PC-9 (cell line): ENCODE measurements around the gene APMAP. TPM values are rescaled to one million over a fixed set of nuclear protein-coding genes. Genes with fewer than 3 reads are reported as not detected.

Experiments
- BruUV-seq: library from RNA; stranded (reverse); fragments of 400-500 nt; replicated peaks from 2 replicates; lab custom pipeline; 2021; lab: Mats Ljungman, UMichigan
- CTCF ChIA-PET: fragments of 300-600 bp; sonication (Branson Sonifier 250); formaldehyde crosslinking; loops from one replicate; lab custom pipeline; 2022; ENCODE audit warnings: antibody characterized with exemption; lab: Charles Lee
- POLR2A ChIA-PET: fragments of 300-600 bp; sonication (Branson Sonifier 250); formaldehyde crosslinking; loops from one replicate; lab custom pipeline; 2022; ENCODE audit warnings: antibody characterized with exemption; ENCODE audit not compliant: unreplicated experiment; lab: Charles Lee
- DNase-seq, 2 experiments: peaks; one replicate each; pipeline versions ENCODE4 v3.0.0 to v3.0.0-alpha.2; 2015 to 2022; ENCODE audit warnings: mixed read lengths in 1 of 2
- H2AFZ ChIP-seq: fragments of 200-600 bp; sonication (generic); 2 replicates; pipeline ENCODE4 v1.8.1; 2017; ENCODE audit warnings: antibody characterized with exemption
- H3F3A ChIP-seq: fragments of 200-600 bp; sonication (generic); 2 replicates; pipeline ENCODE4 v1.8.1; 2017; ENCODE audit warnings: antibody characterized with exemption, mild to moderate bottlenecking, low read depth; ENCODE audit not compliant: insufficient read depth
- H3K27ac ChIP-seq: fragments of 200-600 bp; sonication (generic); 2 replicates; pipeline ENCODE4 v1.6.1; 2016; ENCODE audit warnings: mixed run types
- H3K27me3 ChIP-seq: fragments of 200-600 bp; sonication (generic); 2 replicates; pipeline ENCODE4 v1.6.1; 2016; ENCODE audit warnings: low read depth, mixed run types; ENCODE audit not compliant: insufficient read depth
- H3K36me3 ChIP-seq: fragments of 200-600 bp; sonication (generic); 2 replicates; pipeline ENCODE4 v1.6.1; 2016; ENCODE audit warnings: low read depth, mixed run types
- H3K4me1 ChIP-seq: fragments of 200-600 bp; sonication (generic); replicated peaks from 2 replicates; pipeline ENCODE4 v1.6.1; 2016; ENCODE audit warnings: mixed run types; ENCODE audit not compliant: insufficient read depth
- H3K4me2 ChIP-seq: fragments of 200-600 bp; sonication (generic); 2 replicates; pipeline ENCODE4 v1.6.1; 2017; ENCODE audit warnings: mixed run types
- H3K4me3 ChIP-seq: fragments of 200-600 bp; sonication (generic); 2 replicates; pipeline ENCODE4 v1.6.1; 2016; ENCODE audit warnings: mixed run types
- H3K79me2 ChIP-seq: fragments of 200-600 bp; sonication (generic); 2 replicates; pipeline ENCODE4 v1.6.1; 2017; ENCODE audit warnings: low read depth, mixed run types
- H3K9me2 ChIP-seq: fragments of 200-600 bp; sonication (generic); 2 replicates; pipeline ENCODE4 v1.8.1; 2017; ENCODE audit warnings: mild to moderate bottlenecking; ENCODE audit not compliant: insufficient read depth
- H3K9me3 ChIP-seq: fragments of 200-600 bp; sonication (generic); 2 replicates; pipeline ENCODE4 v1.8.1; 2016; ENCODE audit warnings: low read depth; ENCODE audit not compliant: insufficient read depth
- H4K20me1 ChIP-seq: fragments of 200-600 bp; sonication (generic); 2 replicates; pipeline ENCODE4 v1.8.1; 2017; ENCODE audit not compliant: insufficient read depth
- EZH2 ChIP-seq: fragments of 200-600 bp; sonication (generic); IDR thresholded peaks from 2 replicates; pipeline ENCODE4 v1.8.0; 2017; ENCODE audit warnings: antibody characterized with exemption, low read depth
- intact Hi-C: fragments of 100-400 bp; cut with micrococcal nuclease; formaldehyde crosslinking; loops from one replicate; pipeline ENCODE4 v1.10.0; 2022; ENCODE audit not compliant: unreplicated experiment
- total RNA-seq: library from RNA; stranded (reverse); gene quantifications from 2 replicates; pipeline ENCODE4 v1.2.3, GENCODE V29; 2021
- TF ChIP-seq, protein P1 (sequence below): fragments of 200-600 bp; sonication (generic); conservative IDR thresholded peaks from 2 replicates; pipeline ENCODE4 v1.6.1; 2017; ENCODE audit warnings: mixed run types, antibody characterized with exemption, mild to moderate bottlenecking, moderate library complexity

Gene APMAP
- total RNA-seq, 1 experiment from 2014 or later, result 103 TPM

DNA sequence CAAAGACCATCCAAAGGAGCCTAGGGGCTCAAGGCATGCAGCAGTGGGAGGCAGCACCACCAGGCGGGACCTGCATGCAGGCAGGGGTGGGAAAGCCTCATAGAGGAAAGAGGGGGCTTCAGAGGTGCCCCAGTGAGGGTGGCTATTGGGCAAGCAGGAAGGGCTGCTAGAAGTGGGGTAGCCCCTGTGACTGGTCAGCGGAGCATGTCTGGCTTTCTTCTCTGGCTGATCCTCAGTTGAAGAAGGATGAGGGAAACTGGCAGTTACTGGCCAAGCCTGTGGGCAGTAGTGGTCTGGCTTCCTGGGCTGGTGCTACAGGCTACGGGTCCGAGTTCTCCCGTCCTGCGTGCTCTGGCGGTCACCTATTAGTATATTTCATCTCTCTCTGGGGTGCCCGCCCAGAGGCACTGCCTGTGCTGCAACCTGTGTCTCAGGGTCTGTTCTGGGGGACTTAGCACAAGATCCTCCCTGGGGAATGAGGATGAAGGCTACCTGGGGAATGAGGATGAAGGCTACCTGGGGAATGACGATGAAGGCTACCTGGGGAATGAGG is 79.4 kb downstream of the APMAP start:
- Histone ChIP-seq H3K79me2 (no peaks in the 10 kb centered on the region), H3F3A (no peaks in the 10 kb centered on the region), H3K27ac (no peak overlapping the region), H3K4me3 (no peak overlapping the region), H3K4me1 (no peaks in the 10 kb centered on the region), H3K9me2 (no peaks in the 10 kb centered on the region), H3K36me3 (no peaks in the 10 kb centered on the region), H3K27me3 (no peaks in the 10 kb centered on the region), H3K9me3 (no peaks in the 10 kb centered on the region), H2AFZ (no peak overlapping the region), H4K20me1 (no peaks in the 10 kb centered on the region), H3K4me2 (no peak overlapping the region)
- no TSS peak for BruUV-seq
- ChIA-PET POLR2A (interaction anchor here (0.6 kb wide), 1 partner anchor 310 kb away, joined by 4 read pairs; no protein-coding TSS in a partner anchor), CTCF (no interaction called here)
- DNase-seq, result no peak
- intact Hi-C loops, result loop anchor here (10.0 kb wide), 3 partner anchors 438 to 1128 kb away; no protein-coding TSS in a partner anchor
- TF ChIP-seq EZH2, result no peak
- TF ChIP-seq, protein P1, sequence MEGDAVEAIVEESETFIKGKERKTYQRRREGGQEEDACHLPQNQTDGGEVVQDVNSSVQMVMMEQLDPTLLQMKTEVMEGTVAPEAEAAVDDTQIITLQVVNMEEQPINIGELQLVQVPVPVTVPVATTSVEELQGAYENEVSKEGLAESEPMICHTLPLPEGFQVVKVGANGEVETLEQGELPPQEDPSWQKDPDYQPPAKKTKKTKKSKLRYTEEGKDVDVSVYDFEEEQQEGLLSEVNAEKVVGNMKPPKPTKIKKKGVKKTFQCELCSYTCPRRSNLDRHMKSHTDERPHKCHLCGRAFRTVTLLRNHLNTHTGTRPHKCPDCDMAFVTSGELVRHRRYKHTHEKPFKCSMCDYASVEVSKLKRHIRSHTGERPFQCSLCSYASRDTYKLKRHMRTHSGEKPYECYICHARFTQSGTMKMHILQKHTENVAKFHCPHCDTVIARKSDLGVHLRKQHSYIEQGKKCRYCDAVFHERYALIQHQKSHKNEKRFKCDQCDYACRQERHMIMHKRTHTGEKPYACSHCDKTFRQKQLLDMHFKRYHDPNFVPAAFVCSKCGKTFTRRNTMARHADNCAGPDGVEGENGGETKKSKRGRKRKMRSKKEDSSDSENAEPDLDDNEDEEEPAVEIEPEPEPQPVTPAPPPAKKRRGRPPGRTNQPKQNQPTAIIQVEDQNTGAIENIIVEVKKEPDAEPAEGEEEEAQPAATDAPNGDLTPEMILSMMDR, result no peak

Other genes with a start within 250 kb of the APMAP start
- not detected in 2 replicates for gene CST7, start 43.5 kb downstream of the APMAP start, total RNA-seq
- 12.8 and 12.9 TPM in 2 replicates for gene ACSS1, start 65.4 kb upstream of the APMAP start, total RNA-seq
- gene VSX1, start 89.4 kb upstream of the APMAP start, total RNA-seq, result 0.65 and 1.5 TPM in 2 replicates
- gene ENTPD6, start 203.0 kb upstream of the APMAP start, total RNA-seq, result 75.5 and 80.4 TPM in 2 replicates